ENCODE measurements around the gene FBXO7.
A peak's percentile ranks its signal among the peaks of the same experiment; 100 is the strongest.

The FBXO7 gene

DNA sequence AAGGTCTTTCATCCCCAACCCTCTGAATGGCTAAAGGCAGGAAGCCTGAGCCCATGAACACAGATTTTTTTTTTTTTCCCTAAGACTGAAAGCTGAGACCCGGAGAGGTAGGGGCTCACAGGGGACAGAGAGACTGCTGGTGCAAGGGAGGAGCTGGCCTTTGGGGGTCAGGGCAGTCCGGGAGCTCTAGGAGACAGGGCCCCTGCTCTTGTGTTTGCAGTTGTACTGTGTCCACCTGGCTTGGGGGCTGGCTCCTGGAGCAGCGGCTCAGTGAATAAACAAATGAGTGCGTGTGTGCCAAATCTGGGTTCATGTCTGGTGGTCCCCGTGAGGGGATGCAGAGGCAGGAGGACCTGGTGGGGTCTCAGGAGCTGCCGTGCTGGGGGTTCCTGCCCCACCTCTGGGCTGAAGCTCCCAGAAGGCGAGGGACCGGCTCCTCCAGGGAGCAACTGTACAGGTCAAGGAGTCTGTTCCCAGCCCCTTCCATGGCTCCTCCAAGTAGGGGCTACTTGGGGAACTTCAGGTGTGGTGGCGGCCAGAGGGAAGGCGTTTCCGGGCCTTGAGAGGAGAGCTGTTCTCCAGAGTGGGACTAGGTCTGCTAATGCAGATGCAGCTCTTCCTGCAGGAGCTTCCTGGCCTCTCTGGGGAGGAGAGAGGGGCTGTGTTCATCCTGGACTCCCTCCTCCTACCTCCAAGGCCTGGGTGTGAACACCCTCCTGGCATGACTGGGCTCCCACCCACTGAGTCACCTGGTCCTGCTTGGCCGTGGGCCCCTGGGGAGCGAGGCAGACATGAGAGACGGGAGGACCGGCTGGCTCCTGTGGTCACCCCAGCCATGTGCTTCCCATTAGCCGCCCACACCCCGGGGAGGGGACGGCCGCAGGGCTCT lies 57.6 kb downstream of the FBXO7 start:
- peak; percentile 98 for DNase-seq (ENCODE audit: low spot score)

DNA sequence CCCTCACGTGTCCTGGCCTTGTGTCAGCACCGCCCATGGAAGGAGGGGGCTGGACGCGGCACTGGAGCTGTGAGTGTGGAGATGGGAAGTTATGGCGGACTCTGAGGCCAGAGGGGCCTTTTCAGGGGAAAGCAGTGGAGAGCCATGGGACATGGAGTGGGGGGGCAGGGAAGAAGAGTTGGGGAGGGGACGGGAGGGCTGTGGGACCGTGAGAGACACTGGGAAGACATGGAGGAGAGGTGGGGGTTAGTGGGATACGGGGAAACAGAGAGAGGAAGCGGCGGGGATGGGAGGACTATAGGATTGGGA lies 58.2 kb downstream of the FBXO7 start:
- no peak for DNase-seq (ENCODE audit: low spot score)

DNA sequence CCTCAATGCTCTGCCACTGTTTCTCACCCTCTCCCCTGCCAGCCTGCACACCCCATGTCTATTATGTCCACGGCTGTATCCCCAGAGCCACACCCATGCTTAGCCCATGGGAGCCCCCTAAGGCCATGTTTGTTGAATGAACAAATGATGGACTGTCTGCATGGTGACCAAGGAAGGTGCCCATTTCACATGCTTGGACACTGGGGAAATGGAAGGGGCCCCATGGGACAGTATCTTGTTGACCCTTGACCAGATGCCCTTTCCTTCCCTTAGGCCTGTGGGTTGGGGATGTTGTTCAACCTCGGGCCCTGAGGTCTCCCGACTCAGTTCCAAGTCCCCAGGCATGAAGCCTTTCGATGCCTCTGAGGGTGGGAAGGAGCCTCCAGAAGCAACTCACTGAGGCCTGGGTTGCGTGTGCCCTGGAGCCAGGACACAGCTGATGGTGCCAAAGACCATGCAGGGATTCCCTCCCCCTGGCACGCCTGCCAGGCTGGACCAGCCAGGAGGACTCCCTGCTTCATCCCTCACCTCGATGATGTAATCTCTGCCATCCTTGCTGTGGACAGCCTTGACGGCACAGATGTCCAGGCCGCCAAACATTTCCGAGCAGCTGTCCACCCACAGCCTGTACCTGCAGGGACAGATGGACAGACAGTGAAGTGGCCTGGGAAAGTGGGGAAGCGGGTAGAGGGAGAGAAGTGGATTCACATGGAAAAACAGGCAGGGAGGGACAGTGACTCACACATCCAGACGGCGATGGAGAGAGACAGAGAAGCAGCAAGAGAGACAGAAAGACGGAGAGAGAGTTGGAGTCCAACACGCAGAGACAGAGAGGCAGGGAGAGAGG lies 58.9 kb downstream of the FBXO7 start:
- DNase-seq (ENCODE audit: low spot score): peak; percentile 48

DNA sequence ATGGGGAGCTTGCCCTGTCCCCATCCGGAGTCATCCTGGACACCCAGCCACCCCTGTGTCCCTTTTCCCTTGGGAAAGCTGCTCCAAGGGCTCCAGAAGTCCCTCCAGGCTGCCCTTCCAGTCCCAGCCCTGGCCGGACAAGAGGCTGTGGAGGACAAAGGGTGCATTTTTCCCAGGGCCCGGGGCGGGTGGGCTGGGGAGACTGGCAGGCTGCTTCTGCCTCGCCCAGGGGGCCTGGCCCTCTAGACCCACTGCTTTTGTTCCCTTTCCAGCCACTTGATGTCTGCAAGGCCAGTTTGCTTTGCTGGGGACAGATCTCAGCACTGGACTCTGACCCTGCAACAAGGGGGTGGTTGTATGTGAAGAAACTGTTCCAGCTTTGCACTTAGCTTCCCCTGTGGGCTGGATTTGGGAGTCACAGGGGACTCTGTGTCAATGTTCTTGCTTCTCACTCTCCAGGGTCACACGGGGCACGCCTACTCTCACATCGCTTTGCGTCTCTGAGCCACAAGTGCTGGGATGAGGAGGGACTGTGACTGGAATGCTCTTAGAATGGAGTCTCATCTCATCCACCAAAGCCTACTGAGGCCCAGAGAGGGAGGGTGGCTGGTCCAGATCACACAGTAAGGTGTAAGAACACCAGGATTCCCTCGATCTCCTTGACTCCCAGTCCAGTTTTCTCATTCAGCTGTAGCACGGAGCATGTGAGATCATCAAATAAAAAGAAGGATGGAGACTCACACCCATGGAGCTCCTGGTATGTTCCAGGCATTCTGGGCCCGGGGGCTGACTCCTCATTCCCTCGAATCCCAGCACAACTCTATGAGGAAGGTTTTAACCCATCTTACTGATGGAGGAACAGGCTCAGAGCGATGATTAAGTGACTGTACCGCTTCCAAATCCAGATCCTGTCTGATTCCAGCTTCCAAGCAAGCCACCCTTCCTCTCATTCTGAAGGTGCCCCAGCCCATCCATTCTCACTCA lies 59.9 kb downstream of the FBXO7 start:
- DNase-seq (ENCODE audit: low spot score): peak; percentile 59

DNA sequence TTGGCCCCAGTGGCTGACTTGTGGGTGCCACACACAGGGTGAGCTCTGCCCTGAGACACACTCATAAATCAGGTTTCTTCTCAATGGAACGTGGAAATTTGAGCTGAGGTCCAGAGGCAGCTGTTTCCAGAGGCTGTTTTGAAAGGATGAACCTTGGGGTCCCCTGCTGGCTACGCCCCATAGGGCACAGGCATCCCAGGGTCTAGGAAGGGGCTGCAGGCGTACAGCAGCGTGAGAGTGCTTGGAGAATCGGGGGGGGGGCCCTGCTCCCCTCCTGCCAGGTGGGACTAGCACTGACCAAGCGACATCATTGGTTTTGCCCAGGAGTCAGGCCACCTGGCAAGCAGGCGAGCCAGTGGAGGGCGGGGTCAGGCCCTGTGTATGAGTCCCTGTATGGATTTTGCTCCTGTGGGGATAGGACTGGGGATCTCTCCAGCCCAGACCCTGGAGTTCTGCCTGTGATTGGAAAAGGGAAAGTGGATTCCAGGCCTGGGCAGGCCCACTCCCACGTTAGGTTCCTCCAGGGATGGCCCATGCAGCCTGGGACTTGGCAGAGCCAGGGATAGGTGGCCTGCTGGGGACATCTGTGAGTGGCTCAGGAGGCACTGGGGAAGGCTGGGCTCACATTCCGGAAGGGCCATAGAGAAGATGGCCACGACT lies 61.0 kb downstream of the FBXO7 start:
- DNase-seq (ENCODE audit: low spot score): no peak

DNA sequence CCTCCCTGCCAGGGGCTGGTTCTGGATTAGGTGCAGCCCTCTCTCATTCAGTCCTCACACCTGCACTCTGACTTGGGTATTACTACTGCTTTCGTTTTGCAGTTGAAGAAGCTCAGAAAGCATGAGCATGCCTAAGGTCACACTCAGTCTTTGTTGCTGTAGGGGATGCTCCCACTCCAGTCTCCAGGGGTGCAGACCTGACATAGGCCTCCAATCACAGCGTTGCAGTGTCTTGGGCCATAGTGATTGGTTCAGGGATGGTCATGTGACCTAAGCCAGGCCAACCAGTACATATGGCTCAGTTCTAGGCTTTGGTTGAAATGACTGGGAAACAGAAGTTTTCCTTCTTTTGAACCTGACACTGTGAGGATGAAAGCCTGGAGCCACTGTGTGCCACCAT lies 61.7 kb downstream of the FBXO7 start:
- no peak for DNase-seq (ENCODE audit: low spot score)

DNA sequence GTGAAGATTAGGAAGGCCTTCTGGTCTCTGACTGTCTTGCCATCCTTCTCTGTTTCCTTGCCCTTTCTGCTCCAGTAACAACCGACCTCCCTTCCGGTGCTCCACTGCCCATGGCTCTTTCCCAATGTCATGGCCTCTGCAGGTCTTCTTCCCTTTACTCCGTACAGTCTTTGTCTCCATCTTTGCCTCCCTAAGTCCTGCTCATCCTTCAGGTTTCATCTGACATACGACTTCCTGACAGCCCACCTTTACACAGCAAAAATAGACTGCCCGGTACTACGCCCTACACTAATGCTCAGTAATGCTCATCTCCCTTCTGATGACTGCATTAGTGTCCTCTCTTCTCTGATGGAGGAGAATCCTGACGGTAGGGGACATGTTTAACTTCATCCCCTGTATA lies 63.9 kb downstream of the FBXO7 start:
- no peak for DNase-seq (ENCODE audit: low spot score)

DNA sequence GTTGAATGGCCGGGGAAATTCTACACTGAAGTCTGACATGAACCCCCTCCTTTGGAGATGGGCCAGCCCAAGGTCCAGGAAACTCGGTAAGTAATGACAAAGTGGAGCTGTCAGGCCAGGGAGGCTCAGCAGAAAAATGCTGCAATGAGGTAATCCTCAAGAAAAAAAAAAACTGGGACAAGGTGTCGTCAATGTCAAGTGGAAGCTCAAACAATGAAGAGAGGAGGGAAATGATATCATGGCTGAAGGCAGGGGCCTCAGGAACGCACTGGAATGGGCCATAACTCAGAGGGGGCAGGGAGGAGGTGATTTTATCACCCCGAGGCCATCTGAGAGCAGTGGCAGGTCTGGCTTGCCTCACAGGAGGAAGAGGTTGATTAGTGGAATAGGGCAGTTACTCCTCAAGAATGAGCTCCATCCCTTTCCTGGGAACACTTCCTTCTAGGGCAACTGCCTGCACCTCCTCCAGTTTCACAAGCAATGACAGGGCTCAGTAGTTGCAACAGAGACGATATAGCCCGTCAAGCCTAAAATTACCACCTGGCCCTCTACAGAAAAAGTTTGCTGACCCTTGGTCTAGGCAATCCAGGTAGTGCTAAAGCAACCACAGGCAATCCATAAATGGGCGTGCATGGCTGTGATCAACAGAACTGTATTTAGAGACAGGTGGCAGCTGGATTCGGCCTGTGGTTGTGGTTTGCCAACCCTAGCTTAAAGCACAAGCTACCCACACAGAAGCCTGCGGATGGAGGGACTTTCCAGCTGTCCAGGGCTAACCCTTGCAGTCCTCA lies 65.2 kb downstream of the FBXO7 start:
- no peak for DNase-seq (ENCODE audit: low spot score)

DNA sequence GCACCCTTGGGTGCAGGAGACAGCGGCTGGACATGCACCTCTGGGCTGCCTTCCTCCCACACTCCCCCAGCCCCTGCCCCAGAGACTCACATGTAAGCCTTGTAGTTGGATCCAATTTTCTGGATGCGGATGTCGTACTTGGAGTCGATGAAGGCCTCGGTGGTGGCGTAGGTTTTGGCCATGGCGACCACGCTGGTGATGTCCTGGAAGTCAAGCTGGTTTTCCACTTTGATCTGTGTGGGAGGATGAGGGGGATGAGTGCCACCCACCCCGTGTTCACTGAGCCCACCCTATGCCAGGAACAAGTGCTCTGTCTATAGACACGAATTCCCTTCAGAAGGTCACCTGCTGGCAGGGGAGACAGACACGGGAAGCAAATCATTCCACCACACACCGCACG lies 66.9 kb downstream of the FBXO7 start:
- no peak for DNase-seq (ENCODE audit: low spot score)

DNA sequence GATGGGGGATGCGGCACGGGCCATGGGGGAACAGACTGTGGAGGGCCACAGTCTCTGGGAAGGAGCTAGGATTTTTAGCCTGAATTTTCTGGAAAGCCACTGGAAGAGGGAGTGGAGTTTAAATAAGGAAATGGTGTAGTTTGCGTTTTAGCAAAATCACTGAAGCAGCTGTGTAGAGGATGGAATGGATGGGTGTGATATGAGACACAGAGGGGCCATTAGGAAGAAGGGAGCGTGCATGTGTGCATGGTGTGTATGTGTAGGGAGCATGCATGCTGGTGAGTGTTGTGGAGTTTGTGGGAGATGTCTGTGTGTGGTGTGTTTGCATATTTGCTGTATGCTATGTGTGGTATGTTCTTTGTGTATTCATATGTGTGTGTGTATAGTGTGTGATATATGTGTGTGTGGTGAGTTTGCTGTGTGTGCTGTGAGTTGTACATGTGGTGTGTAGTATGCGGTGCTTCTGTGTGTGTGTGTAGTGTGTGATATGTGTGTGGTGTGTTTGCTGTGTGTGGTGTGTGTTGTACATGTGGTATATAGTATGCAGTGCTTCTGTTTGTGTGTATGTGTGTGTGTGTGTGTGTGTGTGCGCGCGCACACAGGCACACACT lies 67.6 kb downstream of the FBXO7 start:
- no peak for DNase-seq (ENCODE audit: low spot score)

DNA sequence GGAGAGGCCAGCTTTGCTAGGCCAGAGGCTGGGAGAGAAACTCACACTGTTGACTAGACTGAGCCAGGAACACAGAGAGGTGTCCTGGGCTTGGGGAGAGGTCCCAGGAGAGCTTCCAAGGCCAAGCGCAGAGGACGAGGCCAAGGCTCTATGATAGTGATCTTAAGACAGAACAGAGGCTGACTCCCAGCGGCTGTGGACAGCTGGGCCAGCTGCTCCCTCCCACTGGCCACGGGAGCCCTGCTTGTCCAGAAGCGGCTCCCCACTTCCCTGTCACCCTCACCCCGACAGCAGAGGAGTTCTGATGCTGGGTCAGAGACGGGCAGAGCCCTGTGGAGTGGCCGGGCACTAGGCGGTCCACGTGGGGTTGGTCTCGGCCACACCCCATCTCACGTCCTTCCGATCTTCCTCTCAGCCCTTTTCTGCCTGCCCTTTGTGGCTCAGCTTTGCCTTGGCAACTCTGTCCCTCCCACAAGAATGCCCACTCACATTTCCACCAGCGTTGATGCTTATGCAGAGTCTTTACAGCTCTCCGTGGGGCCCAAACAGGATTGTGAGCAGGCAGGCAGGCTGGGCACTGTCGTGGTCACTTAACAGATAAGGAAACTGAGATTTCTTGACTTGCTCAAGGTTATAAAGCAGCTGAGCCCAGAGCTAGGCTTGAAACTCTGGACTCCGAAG lies 68.2 kb downstream of the FBXO7 start:
- DNase-seq (ENCODE audit: low spot score): no peak

DNA sequence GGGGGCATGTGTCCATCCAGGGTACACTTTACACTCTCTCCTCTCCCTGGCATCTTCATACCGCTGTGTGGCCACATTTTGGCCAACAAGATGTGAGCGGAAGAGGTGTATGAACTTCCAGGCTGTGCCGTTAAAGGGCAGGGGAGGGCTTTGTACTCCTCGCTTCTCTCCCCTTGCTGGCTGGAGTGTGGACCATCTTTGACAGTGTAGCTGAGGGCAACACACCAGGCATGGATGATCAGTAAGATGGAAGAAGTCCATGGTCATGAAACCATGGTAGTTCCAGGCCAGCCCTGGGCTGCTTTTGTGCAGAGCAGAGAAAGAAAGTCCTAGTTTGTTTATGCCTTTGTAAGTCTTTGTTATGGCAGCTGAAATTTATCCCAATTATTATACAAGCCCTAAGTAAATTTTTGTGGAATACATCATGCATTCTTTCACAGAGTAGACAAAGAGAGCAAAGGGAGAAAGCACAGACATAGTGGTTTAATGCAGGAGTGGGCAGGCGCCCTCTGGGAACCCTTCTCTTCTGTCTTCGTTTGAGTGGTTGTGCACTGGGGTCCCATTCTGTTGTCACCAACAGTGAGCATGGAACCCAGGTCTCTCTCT lies 70.4 kb downstream of the FBXO7 start:
- no peak for DNase-seq (ENCODE audit: low spot score)

DNA sequence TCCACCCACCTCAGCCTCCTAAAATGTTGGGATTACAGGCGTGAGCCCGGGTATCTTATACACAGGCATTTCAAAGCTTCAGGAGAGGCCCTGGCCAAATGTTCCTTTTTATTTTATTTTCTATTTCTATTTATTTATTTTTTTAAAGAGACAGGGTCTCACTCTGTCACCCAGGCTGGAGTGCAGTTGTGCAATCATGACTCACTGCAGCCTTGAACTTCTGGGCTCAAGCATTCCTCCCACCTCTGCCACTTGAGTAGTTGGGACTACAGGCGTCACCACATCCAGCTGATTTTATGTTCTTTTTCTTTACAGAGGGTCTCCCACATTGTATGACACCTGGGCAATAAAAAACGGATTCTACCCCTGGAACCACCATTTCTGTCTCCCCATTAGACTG lies 71.2 kb downstream of the FBXO7 start:
- DNase-seq (ENCODE audit: low spot score): no peak

DNA sequence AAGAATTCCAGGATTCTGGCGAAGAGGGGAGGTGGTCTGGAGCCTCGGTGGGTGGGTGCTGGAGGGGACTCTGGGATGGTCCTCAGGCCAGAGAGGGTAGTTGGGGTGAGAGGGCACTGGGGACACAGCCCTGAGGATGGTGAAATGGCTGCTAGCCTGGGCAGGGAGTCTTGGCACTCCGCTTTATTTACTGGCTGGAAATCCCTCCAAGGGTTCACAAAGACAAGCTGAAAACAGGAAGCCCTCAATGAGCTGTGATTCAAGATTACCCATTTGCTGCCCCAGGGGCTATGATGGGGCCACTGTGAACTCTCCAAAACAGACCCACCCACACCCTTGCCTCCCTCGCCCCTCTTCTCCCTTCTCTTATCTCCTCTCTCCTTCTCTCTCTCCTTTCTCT lies 71.9 kb downstream of the FBXO7 start:
- DNase-seq (ENCODE audit: low spot score): no peak

DNA sequence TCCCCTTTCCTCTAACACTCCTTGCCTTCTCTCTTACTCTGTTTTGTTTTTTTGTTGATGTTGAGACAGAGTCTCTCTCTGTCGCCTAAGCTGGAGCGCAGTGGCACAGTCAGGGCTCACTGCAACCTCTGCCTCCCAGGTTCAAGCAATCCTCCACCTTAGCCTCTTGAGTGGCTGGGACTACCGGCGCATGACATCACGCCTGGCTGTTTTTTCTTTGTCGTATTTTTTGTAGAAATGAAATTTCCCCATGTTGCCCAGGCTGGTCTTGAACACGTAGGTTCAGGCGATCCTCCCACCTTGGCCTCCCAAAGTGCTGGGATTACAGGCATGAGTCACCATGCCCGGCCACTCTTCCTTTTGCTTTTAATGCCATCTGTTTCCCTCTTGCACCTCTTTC lies 72.3 kb downstream of the FBXO7 start:
- no peak for DNase-seq (ENCODE audit: low spot score)

DNA sequence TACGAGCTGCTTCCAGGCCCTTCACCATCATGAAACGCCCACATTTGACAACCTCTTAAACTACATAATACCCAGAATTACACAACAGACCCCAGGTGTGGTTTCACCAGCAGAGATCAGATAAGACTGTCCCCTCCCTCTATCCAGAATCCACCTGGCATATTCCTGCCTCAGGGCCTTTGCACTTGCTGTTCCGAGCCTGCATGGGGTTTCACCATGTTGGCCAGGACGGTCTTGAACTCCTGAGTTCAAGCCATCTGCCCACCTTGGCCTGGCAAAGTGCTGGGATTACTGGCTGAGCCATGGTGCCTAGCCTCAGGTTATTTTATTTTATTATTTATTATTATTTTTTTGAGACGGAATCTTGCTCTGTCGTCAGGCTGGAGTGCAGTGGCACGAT lies 73.4 kb downstream of the FBXO7 start:
- DNase-seq (ENCODE audit: low spot score): no peak
